ENCODE results near the gene ASIC3. TPM values are rescaled to one million over a fixed set of nuclear protein-coding genes. Genes with fewer than 3 reads are reported as not detected.

ASIC3 gene
- polyA plus RNA-seq, 3 donors, result 2.0 TPM; not detected in 2

DNA sequence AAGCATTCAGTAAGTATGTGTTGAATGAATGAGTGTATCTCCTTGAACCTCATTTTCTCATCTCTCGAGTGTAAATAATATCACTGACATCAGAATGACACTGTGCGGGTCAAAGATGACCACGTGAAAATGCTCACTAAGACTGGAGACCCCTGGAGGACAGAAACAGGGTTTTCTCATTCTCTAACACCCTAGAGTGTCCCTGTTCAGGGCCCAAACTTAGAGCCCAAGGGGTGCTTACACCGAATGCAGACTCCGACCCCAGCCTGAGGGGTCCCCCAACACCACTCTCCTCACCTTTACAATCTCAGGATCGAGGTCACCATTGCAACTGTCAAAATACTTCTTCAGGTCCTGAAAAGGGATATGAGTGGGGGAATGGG is 7.9 kb downstream of the ASIC3 start:
- Histone ChIP-seq H2AFZ (ENCODE audit: insufficient read depth, low read depth, low read length, poor library complexity, severe bottlenecking) (no peak overlapping the region), H3K27ac (ENCODE audit: low read depth in 1 of 2, low read length in 2 of 2) (no peak overlapping the region), H3K27me3 (ENCODE audit: control insufficient read depth in 2 of 2, insufficient read depth in 2 of 2, low read length in 2 of 2) (no peaks in the 10 kb centered on the region), H3K4me3 (replicated peaks in 1 of 3; ENCODE audit: low read depth in 2 of 3, low read length in 3 of 3) (no peak overlapping the region), H3K4me2 (replicated peaks; ENCODE audit: extremely low read depth, low read length, poor library complexity, severe bottlenecking) (no peak overlapping the region), H3K4me1 (ENCODE audit: control insufficient read depth in 1 of 2, insufficient read depth in 2 of 2, low read length in 2 of 2) (peaks cover 47 to 59% of the 10 kb centered on the region in 2 donors), H4K20me1 (ENCODE audit: insufficient read depth, low read length) (peaks cover 17% of the 10 kb centered on the region), H3K36me3 (replicated peaks in 1 of 2; ENCODE audit: control insufficient read depth in 1 of 2, insufficient read depth in 2 of 2, low read length in 2 of 2) (no peaks in the 10 kb centered on the region), H3K9me3 (replicated peaks in 1 of 2; ENCODE audit: control insufficient read depth in 1 of 2, insufficient read depth in 1 of 2, low read length in 2 of 2) (no peaks in the 10 kb centered on the region), H3K9ac (ENCODE audit: insufficient read depth, low read length, poor library complexity, severe bottlenecking) (no peak overlapping the region), H3K79me2 (ENCODE audit: insufficient read depth, low read length) (peaks cover 26% of the 10 kb centered on the region)
- TF ChIP-seq, protein P1, sequence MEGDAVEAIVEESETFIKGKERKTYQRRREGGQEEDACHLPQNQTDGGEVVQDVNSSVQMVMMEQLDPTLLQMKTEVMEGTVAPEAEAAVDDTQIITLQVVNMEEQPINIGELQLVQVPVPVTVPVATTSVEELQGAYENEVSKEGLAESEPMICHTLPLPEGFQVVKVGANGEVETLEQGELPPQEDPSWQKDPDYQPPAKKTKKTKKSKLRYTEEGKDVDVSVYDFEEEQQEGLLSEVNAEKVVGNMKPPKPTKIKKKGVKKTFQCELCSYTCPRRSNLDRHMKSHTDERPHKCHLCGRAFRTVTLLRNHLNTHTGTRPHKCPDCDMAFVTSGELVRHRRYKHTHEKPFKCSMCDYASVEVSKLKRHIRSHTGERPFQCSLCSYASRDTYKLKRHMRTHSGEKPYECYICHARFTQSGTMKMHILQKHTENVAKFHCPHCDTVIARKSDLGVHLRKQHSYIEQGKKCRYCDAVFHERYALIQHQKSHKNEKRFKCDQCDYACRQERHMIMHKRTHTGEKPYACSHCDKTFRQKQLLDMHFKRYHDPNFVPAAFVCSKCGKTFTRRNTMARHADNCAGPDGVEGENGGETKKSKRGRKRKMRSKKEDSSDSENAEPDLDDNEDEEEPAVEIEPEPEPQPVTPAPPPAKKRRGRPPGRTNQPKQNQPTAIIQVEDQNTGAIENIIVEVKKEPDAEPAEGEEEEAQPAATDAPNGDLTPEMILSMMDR (IDR thresholded peaks at IDR 0.05), result no peak
- Mint-ChIP-seq H3K4me3 (no peak overlapping the region), H3K36me3 (peaks cover 14 to 18% of the 10 kb centered on the region in 2 donors), H3K27ac (no peak overlapping the region), H3K9me3 (no peaks in the 10 kb centered on the region), H3K4me1 (peaks cover 44% of the 10 kb centered on the region), H3K27me3 (ENCODE audit: low read depth in 3 of 3) (peaks cover 2 to 5% (median 5%) of the 10 kb centered on the region in 3 donors)
- 90% methylated on average over 2 of the region's 6 CpGs for WGBS (ENCODE audit: insufficient coverage)
- intact Hi-C loops (cut with micrococcal nuclease), result no loop called here
- DNase-seq, result no peak

DNA sequence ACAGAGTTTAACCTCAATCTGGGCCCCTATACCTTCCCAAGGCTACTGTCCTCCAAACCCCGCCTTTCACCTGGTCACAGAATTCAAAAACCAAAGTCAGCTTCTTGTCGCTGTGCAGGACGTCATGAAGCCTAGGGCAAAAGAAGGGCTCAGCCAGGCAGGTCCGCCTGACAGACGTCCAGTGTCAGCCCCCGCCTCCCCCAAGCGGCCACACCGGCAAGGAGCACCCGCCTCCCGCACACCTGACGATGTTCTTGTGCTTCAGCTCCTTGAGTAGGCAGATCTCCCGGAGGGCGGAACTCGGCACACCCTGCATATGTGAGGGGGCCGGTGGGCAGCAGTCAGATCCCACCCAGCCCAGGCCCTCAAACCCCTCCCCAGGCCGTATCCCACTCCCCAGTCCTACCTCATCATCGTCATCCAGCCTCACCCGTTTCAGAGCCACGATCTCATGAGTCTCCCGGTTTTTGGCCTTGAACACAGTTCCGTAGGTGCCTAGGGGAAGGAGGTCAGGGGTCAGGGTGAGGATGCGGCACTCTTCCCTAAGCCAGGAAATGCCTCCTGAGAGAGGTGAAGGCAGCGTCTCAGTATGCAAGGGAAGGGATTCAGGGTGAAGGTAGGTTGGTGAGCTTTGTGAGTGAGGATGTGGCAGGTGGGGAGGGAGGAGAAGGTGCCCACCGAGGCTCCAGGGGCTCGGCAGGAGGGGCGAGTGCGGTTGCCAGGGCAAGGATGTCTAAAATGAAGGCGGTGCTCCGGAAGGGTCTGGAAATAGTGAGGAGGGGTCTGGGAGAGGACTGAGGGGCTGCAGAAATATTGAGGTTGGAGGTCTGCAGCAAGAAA is 8.6 kb downstream of the ASIC3 start:
- H2AFZ ChIP-seq (ENCODE audit: insufficient read depth, low read depth, low read length, poor library complexity, severe bottlenecking), result peak overlapping the region; percentile 84
- TF ChIP-seq, protein P1 (IDR thresholded peaks at IDR 0.05), result no peak
- peak overlapping the region; percentile 98 for H3K4me2 ChIP-seq (replicated peaks; ENCODE audit: extremely low read depth, low read length, poor library complexity, severe bottlenecking)
- H3K4me3 ChIP-seq (replicated peaks in 1 of 3; ENCODE audit: low read depth in 2 of 3, low read length in 3 of 3), result peak overlapping the region; percentile 62 to 97 (median 94)
- H3K27me3 ChIP-seq (ENCODE audit: control insufficient read depth in 2 of 2, insufficient read depth in 2 of 2, low read length in 2 of 2), result no peaks in the 10 kb centered on the region
- H3K9ac ChIP-seq (ENCODE audit: insufficient read depth, low read length, poor library complexity, severe bottlenecking), result peak overlapping the region; percentile 52
- no peak for DNase-seq
- peaks cover 33% of the 10 kb centered on the region for H3K79me2 ChIP-seq (ENCODE audit: insufficient read depth, low read length)
- H3K27ac ChIP-seq (ENCODE audit: low read depth in 1 of 2, low read length in 2 of 2), result no peak overlapping the region
- peaks cover 23% of the 10 kb centered on the region for H4K20me1 ChIP-seq (ENCODE audit: insufficient read depth, low read length)
- H3K4me3 Mint-ChIP-seq, result peak overlapping the region; percentile 93 to 98
- H3K4me1 Mint-ChIP-seq, result peaks cover 49% of the 10 kb centered on the region
- intact Hi-C loops (cut with micrococcal nuclease), result no loop called here
- H3K9me3 Mint-ChIP-seq, result no peaks in the 10 kb centered on the region
- peaks cover 0 to 4% of the 10 kb centered on the region in 2 donors for H3K36me3 ChIP-seq (replicated peaks in 1 of 2; ENCODE audit: control insufficient read depth in 1 of 2, insufficient read depth in 2 of 2, low read length in 2 of 2)
- WGBS (ENCODE audit: insufficient coverage), result 58% methylated on average over 24 of the region's 29 CpGs
- peak overlapping the region in 4 of 7 donors; percentile 71 to 91 (median 87) for H3K27ac Mint-ChIP-seq
- H3K27me3 Mint-ChIP-seq (ENCODE audit: low read depth in 3 of 3), result peaks cover under 1 to 2% (median 1%) of the 10 kb centered on the region in 3 donors
- H3K36me3 Mint-ChIP-seq, result peaks cover 19 to 21% of the 10 kb centered on the region in 2 donors
- no peaks in the 10 kb centered on the region for H3K9me3 ChIP-seq (replicated peaks in 1 of 2; ENCODE audit: control insufficient read depth in 1 of 2, insufficient read depth in 1 of 2, low read length in 2 of 2)
- peaks cover 47 to 60% of the 10 kb centered on the region in 2 donors for H3K4me1 ChIP-seq (ENCODE audit: control insufficient read depth in 1 of 2, insufficient read depth in 2 of 2, low read length in 2 of 2)
